ENCODE data around the gene MAP4K2.

MAP4K2 gene

GRCh38 chr11:64753380-64754123 is 49.5 kb downstream of the MAP4K2 start:
- DNase-seq, result no peak

- DNase-seq, result no peak
Observed at GRCh38 chr11:64753019-64753379, 50.0 kb downstream of the MAP4K2 start.

GRCh38 chr11:64752175-64752970 is 50.6 kb downstream of the MAP4K2 start:
- DNase-seq, result no peak

- no peak for DNase-seq
Observed at GRCh38 chr11:64751580-64751979, 51.4 kb downstream of the MAP4K2 start.

GRCh38 chr11:64751136-64751535 is 51.9 kb downstream of the MAP4K2 start:
- DNase-seq, result no peak

- DNase-seq, result no peak
Observed at GRCh38 chr11:64750361-64751054, 52.5 kb downstream of the MAP4K2 start.

- no peak for DNase-seq
Observed at GRCh38 chr11:64747961-64748665, 54.9 kb downstream of the MAP4K2 start.

GRCh38 chr11:64746486-64746885 is 56.5 kb downstream of the MAP4K2 start:
- no peak for DNase-seq

GRCh38 chr11:64745521-64746328 is 57.3 kb downstream of the MAP4K2 start:
- no peak for DNase-seq

GRCh38 chr11:64745189-64745520 is 57.9 kb downstream of the MAP4K2 start:
- no peak for DNase-seq

- DNase-seq, result no peak
Observed at GRCh38 chr11:64744544-64745188, 58.3 kb downstream of the MAP4K2 start.

- no peak for DNase-seq
Observed at GRCh38 chr11:64743591-64744543, 59.1 kb downstream of the MAP4K2 start, which contains the start of gene RASGRP2. RASGRP2 (minus strand) TSS chr11:64744142; CDS start chr11:64742866, 1,276 bp downstream.

GRCh38 chr11:64742889-64743590 is 60.0 kb downstream of the MAP4K2 start:
- no peak for DNase-seq

- no peak for DNase-seq
Observed at GRCh38 chr11:64742087-64742888, 60.7 kb downstream of the MAP4K2 start.

GRCh38 chr11:64741375-64742086 is 61.5 kb downstream of the MAP4K2 start:
- DNase-seq, result no peak

GRCh38 chr11:64739871-64740270 is 63.1 kb downstream of the MAP4K2 start:
- DNase-seq, result no peak

GRCh38 chr11:64736654-64737053 is 66.4 kb downstream of the MAP4K2 start:
- DNase-seq, result no peak

GRCh38 chr11:64735725-64736259 is 67.2 kb downstream of the MAP4K2 start:
- no peak for DNase-seq
